ENCODE data around the gene LAMP5.

GRCh38 chr20:9551808-9552550 lies 37.6 kb downstream of the LAMP5 start:
- TF ChIP-seq POLR2A (IDR thresholded peaks at IDR 0.05; ENCODE audit: low read length) (no peak), GATA1 (IDR thresholded peaks at IDR 0.05; ENCODE audit: low read depth, low read length) (no peak)

Data from erythroblast (primary cell).